Type B pancreatic cell (in vitro differentiated cells): ENCODE results near the gene UBC. TPM values are rescaled to one million over a fixed set of nuclear protein-coding genes. Genes with fewer than 3 reads are reported as not detected.

ENCODE experiments used
- DNase-seq: peaks from one replicate; pipeline ENCODE4 v3.0.0; 2021; ENCODE audit warnings: mixed read lengths; ENCODE audit not compliant: unreplicated experiment; ENCODE audit errors: extremely low spot score
- H3K27ac Mint-ChIP-seq: 2 replicates; pipeline ENCODE4 v1.8.0; 2021; ENCODE audit warnings: mild to moderate bottlenecking, mixed read lengths
- H3K27me3 Mint-ChIP-seq: 2 replicates; pipeline ENCODE4 v1.8.0; 2021; ENCODE audit warnings: mixed read lengths
- H3K36me3 Mint-ChIP-seq: 2 replicates; pipeline ENCODE4 v1.8.0; 2021; ENCODE audit warnings: mixed read lengths
- H3K4me1 Mint-ChIP-seq: one replicate; pipeline ENCODE4 v1.8.0; 2021; ENCODE audit warnings: mixed read lengths; ENCODE audit not compliant: unreplicated experiment
- H3K4me3 Mint-ChIP-seq: 2 replicates; pipeline ENCODE4 v1.8.0; 2021; ENCODE audit warnings: mild to moderate bottlenecking, mixed read lengths
- H3K9me3 Mint-ChIP-seq: 2 replicates; pipeline ENCODE4 v1.8.0; 2021; ENCODE audit warnings: mixed read lengths
- total RNA-seq: library from RNA; stranded (reverse); gene quantifications from 2 replicates; pipeline ENCODE4 v1.2.1, GENCODE V29; 2021; ENCODE audit warnings: low replicate concordance
- TF ChIP-seq, protein P1 (sequence below): fragments of 200-600 bp; sonication (generic); conservative IDR thresholded peaks from 2 replicates; pipeline ENCODE4 v1.5.0; 2021; ENCODE audit warnings: antibody characterized with exemption, mild to moderate bottlenecking

Gene UBC
- total RNA-seq, 1 donor from 2014 or later = 761 TPM

GRCh38 chr12:124947561-124948398, 33.3 kb upstream of the UBC start:
- Mint-ChIP-seq H3K27me3 (no peaks in the 10 kb centered on the region), H3K9me3 (no peaks in the 10 kb centered on the region), H3K36me3 (peaks cover 7% of the 10 kb centered on the region), H3K4me1 (no peaks in the 10 kb centered on the region), H3K4me3 (no peak overlapping the region), H3K27ac (no peak overlapping the region)
- TF ChIP-seq, protein P1, sequence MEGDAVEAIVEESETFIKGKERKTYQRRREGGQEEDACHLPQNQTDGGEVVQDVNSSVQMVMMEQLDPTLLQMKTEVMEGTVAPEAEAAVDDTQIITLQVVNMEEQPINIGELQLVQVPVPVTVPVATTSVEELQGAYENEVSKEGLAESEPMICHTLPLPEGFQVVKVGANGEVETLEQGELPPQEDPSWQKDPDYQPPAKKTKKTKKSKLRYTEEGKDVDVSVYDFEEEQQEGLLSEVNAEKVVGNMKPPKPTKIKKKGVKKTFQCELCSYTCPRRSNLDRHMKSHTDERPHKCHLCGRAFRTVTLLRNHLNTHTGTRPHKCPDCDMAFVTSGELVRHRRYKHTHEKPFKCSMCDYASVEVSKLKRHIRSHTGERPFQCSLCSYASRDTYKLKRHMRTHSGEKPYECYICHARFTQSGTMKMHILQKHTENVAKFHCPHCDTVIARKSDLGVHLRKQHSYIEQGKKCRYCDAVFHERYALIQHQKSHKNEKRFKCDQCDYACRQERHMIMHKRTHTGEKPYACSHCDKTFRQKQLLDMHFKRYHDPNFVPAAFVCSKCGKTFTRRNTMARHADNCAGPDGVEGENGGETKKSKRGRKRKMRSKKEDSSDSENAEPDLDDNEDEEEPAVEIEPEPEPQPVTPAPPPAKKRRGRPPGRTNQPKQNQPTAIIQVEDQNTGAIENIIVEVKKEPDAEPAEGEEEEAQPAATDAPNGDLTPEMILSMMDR = no peak
- DNase-seq = no peak

DNA sequence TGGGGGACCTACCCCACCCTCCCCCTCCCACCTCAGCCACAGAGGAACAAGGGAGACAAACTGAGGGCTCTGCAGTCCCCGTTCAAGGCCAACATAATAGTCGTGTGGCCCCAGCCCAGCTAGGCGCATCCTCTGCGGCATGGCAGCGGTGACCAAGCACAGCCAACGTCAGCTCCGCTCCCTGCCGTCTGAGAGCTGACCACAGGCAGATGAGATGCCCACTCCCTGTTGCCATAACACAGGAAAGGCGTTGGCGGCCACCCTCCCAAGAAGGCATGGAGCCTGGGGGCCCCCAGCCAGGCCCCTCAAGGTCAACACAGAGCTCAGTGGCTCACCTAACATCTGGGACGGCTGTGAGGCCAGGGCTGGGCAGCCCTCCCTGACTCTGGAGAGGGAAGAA, 32.6 kb upstream of the UBC start:
- no peaks in the 10 kb centered on the region for H3K27me3 Mint-ChIP-seq
- DNase-seq = no peak
- no peak overlapping the region for H3K4me3 Mint-ChIP-seq
- H3K36me3 Mint-ChIP-seq = peaks cover 7% of the 10 kb centered on the region
- TF ChIP-seq, protein P1 = no peak
- no peak overlapping the region for H3K27ac Mint-ChIP-seq
- H3K9me3 Mint-ChIP-seq = no peaks in the 10 kb centered on the region
- H3K4me1 Mint-ChIP-seq = no peaks in the 10 kb centered on the region

- Mint-ChIP-seq H3K27ac (no peak overlapping the region), H3K4me1 (no peaks in the 10 kb centered on the region), H3K36me3 (peaks cover 7% of the 10 kb centered on the region)
These were observed 32.0 kb upstream of the UBC start for GRCh38 chr12:124946447-124946793.

GRCh38 chr12:124941170-124941527, 26.7 kb upstream of the UBC start:
- DNase-seq = no peak
- no peak overlapping the region for H3K27ac Mint-ChIP-seq
- H3K36me3 Mint-ChIP-seq = peaks cover 4% of the 10 kb centered on the region
- H3K9me3 Mint-ChIP-seq = no peaks in the 10 kb centered on the region
- TF ChIP-seq, protein P1 = no peak
- H3K4me3 Mint-ChIP-seq = no peak overlapping the region
- no peaks in the 10 kb centered on the region for H3K27me3 Mint-ChIP-seq
- peaks cover 6% of the 10 kb centered on the region for H3K4me1 Mint-ChIP-seq

More at GRCh38 chr12:124946447-124946793, 32.0 kb upstream of the UBC start:
- Mint-ChIP-seq H3K9me3 (no peaks in the 10 kb centered on the region), H3K27me3 (no peaks in the 10 kb centered on the region), H3K4me3 (no peak overlapping the region)
- no peak for DNase-seq
- TF ChIP-seq, protein P1 = no peak

DNA sequence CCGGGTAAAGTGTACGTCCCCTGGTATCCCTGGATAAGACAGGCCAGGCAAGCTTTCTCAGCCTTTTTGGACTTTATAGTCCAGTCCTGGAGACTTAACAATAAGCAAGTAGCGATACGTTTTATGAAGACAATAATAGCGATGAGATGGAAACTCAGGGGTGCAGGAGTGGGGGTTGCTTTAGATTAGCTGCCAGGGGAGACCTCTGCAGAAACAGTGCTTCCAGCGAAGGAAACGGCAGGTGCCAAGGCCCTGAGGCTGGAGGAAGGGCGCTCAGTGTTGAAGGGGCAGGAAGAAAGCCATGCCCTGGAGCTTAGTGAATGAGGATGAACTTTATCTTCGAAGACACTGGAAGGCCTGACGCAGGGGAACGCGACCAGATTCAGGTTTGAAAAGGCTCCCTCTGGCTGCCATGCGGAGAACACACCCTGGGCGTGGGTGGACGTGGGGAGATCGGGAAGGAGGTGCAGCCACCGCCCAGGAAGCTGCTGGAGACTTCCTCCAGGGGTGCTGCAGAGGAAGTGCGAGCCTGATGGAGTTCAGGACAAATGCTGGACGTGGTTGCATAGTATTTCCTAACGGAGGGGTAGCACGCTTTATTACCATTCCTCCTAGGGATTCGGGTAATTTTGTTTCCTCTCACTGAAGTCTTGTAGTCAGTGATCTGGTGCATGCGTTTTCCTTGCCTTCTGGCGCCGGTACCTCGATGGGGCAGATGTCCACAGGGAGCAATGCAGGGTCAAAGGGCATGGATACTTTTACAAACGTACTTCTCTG, 26.1 kb upstream of the UBC start:
- TF ChIP-seq, protein P1 = peak; percentile 89
- peaks cover 9% of the 10 kb centered on the region for H3K4me1 Mint-ChIP-seq
- DNase-seq = peak; percentile 85
- H3K4me3 Mint-ChIP-seq = no peak overlapping the region
- H3K36me3 Mint-ChIP-seq = no peaks in the 10 kb centered on the region
- H3K9me3 Mint-ChIP-seq = no peaks in the 10 kb centered on the region
- H3K27me3 Mint-ChIP-seq = no peaks in the 10 kb centered on the region
- H3K27ac Mint-ChIP-seq = no peak overlapping the region
